WERI-Rb-1 (cell line): Measurements from ENCODE around the gene S100A6.
"Not testable (repeated sequence)": the region's sequence is repeated elsewhere in the genome, so short reads cannot be mapped to it uniquely, and the experiment has no call there.

Experiments
- DNase-seq: peaks from one replicate; pipeline ENCODE4 v3.0.0-alpha.2; 2020
- H3K27ac ChIP-seq: fragments of 250-450 bp; sonication (Bioruptor Pico); 2 replicates; pipeline ENCODE4 v1.5.1; 2020; ENCODE audit warnings: mild to moderate bottlenecking, moderate library complexity
- H3K27me3 ChIP-seq: fragments of 250-450 bp; sonication (Bioruptor Pico); 2 replicates; pipeline ENCODE4 v1.5.1; 2021; ENCODE audit warnings: mild to moderate bottlenecking, low read depth, moderate library complexity; ENCODE audit not compliant: insufficient read depth, severe bottlenecking
- H3K36me3 ChIP-seq: fragments of 250-450 bp; sonication (Bioruptor Pico); 2 replicates; pipeline ENCODE4 v1.5.1; 2020; ENCODE audit warnings: mild to moderate bottlenecking, moderate library complexity
- H3K4me3 ChIP-seq: 2 replicates; pipeline ENCODE4 v1.5.1; 2011; ENCODE audit warnings: low read depth, mild to moderate bottlenecking, control low read depth, low read length
- H3K9me3 ChIP-seq: fragments of 250-450 bp; sonication (Bioruptor Pico); 2 replicates; pipeline ENCODE4 v1.5.1; 2021; ENCODE audit warnings: mild to moderate bottlenecking, moderate library complexity; ENCODE audit not compliant: severe bottlenecking
- TF ChIP-seq, protein P1 (sequence below): IDR thresholded peaks from 2 replicates; pipeline ENCODE4 v1.5.1; 2011; ENCODE audit warnings: low read depth, mild to moderate bottlenecking, control low read depth, inconsistent platforms, low read length

S100A6 gene

DNA sequence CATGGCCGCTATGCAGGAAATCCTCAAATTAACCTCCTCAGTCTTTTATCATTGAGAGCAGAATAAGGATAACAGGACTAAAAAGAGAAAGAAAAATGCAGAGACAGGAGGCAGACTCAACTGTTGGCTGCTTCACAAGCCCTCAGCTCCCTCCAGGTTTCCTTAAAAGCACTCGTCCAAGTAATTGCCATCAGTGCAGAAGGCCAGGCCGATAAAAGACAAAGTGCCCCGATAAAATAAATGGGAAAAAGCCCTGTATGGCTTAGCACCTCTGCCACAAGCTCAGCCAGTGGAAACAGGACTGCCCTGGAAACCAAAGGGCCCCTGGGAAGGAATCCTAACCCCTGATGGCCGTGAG is 8.1 kb downstream of the S100A6 start:
- H3K27me3 ChIP-seq, result no peaks in the 10 kb centered on the region
- H3K36me3 ChIP-seq, result no peaks in the 10 kb centered on the region
- TF ChIP-seq, protein P1, sequence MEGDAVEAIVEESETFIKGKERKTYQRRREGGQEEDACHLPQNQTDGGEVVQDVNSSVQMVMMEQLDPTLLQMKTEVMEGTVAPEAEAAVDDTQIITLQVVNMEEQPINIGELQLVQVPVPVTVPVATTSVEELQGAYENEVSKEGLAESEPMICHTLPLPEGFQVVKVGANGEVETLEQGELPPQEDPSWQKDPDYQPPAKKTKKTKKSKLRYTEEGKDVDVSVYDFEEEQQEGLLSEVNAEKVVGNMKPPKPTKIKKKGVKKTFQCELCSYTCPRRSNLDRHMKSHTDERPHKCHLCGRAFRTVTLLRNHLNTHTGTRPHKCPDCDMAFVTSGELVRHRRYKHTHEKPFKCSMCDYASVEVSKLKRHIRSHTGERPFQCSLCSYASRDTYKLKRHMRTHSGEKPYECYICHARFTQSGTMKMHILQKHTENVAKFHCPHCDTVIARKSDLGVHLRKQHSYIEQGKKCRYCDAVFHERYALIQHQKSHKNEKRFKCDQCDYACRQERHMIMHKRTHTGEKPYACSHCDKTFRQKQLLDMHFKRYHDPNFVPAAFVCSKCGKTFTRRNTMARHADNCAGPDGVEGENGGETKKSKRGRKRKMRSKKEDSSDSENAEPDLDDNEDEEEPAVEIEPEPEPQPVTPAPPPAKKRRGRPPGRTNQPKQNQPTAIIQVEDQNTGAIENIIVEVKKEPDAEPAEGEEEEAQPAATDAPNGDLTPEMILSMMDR, result no peak
- H3K9me3 ChIP-seq, result peaks cover 2% of the 10 kb centered on the region
- no peak overlapping the region for H3K4me3 ChIP-seq
- H3K27ac ChIP-seq, result no peak overlapping the region
- no peak for DNase-seq

GRCh38 chr1:153527023-153527682 is 8.6 kb downstream of the S100A6 start:
- no peaks in the 10 kb centered on the region for H3K27me3 ChIP-seq
- no peak overlapping the region for H3K4me3 ChIP-seq
- H3K27ac ChIP-seq, result peak overlapping the region; percentile 86
- H3K36me3 ChIP-seq, result no peaks in the 10 kb centered on the region
- peaks cover 2% of the 10 kb centered on the region for H3K9me3 ChIP-seq
- no peak for DNase-seq
- TF ChIP-seq, protein P1, result no peak

DNA sequence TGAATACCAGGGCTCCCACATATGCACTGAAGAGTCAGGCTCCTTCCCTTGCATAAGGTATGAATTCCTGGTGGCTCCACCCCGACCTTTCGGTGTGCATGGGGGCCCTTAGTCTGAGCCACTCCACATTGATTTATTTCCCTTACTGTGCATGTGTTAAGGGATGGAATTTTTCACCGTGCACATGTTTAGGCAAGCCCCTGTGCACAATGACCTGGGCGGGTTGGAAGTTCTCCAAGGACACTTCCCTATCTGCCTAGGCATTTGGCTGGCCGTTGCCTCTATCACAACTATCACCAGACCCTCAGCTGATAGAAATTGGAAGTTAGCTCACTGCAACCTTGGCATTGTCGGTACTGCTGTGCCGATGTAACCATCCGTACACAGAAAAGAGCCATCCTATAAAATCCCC is 9.7 kb downstream of the S100A6 start:
- peak overlapping the region; percentile 86 for H3K27ac ChIP-seq
- no peaks in the 10 kb centered on the region for H3K36me3 ChIP-seq
- TF ChIP-seq, protein P1, result no peak
- no peaks in the 10 kb centered on the region for H3K27me3 ChIP-seq
- peaks cover 2% of the 10 kb centered on the region for H3K9me3 ChIP-seq
- no peak overlapping the region for H3K4me3 ChIP-seq
- DNase-seq, result no peak

DNA sequence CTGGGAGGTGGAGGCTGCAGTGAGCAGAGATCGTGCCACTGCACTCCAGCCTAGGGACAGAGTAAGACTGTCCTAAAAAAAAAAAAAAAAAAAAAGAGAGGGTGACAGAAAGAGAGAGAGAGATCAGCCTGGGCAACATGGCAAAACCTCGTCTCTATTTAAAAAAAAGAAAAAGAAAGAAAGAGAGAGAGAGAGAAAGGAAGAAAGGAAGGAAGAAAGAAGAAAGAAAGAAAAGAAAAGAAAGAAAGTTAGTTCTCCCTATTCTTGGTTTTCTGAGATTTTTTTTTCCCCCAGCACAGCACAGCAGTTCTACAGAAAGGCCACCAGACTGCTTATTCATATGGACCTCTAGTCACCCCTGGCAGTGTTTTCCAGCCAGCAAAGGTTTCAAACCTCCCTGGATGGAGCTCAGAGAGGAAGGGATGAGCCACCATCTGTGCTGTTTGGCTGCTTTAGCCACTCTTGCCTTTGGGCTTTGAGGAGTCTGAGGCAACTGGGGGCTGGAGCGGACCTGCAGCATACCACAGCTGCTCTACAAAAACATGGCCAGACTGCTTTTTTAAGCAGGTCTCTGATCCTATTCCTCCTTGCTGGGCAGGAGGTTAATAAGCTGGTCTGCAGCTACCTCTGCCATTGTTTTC is 10.6 kb downstream of the S100A6 start:
- no peaks in the 10 kb centered on the region for H3K36me3 ChIP-seq
- H3K4me3 ChIP-seq, result no peak overlapping the region
- peak overlapping the region; percentile 86 for H3K27ac ChIP-seq
- no peaks in the 10 kb centered on the region for H3K27me3 ChIP-seq
- peaks cover 2% of the 10 kb centered on the region for H3K9me3 ChIP-seq
- peak; percentile 97 for DNase-seq
- TF ChIP-seq, protein P1, result no peak

GRCh38 chr1:153522353-153523048 is 13.3 kb downstream of the S100A6 start:
- not testable (repeated sequence) for H3K4me3 ChIP-seq, H3K36me3 ChIP-seq, H3K27ac ChIP-seq, H3K9me3 ChIP-seq, H3K27me3 ChIP-seq, DNase-seq

DNA sequence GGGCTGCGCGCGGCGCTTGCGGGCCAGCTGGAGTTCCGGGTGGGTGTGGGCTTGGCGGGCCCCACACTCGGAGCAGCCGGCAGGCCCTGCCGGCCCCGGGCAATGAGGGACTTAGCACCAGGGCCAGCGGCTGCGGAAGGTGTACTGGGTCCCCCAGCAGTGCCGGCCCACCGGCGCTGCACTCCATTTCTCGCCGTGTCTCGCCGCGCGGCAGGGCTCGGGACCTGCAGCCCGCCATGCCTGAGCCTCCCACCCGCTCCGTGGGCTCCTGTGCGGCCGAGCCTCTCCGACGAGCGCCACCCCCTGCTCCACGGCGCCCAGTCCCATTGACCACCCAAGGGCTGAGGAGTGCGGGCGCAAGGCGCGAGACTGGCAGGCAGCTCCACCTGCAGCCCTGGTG is 14.0 kb downstream of the S100A6 start:
- H3K4me3 ChIP-seq, H3K36me3 ChIP-seq, H3K27ac ChIP-seq, H3K9me3 ChIP-seq, H3K27me3 ChIP-seq, DNase-seq: not testable (repeated sequence)
